HG03196 (cell line): ENCODE results near the gene HOXA11.

Experiments used
- ATAC-seq: cut with Tn5 transposase; IDR thresholded peaks from one replicate; pipeline ENCODE4 v1.9.1; 2021; ENCODE audit not compliant: unreplicated experiment

The HOXA11 gene

GRCh38 chr7:27138472-27138871 is 46.6 kb downstream of the HOXA11 start:
- no peak for ATAC-seq

- no peak for ATAC-seq
Measured at GRCh38 chr7:27137640-27138315, 47.3 kb downstream of the HOXA11 start.

- ATAC-seq = no peak
Measured at GRCh38 chr7:27134392-27134791, 50.6 kb downstream of the HOXA11 start.

- ATAC-seq = no peak
Measured at GRCh38 chr7:27133409-27134231, 51.4 kb downstream of the HOXA11 start.

GRCh38 chr7:27132978-27133377 is 52.1 kb downstream of the HOXA11 start:
- ATAC-seq = no peak

- no peak for ATAC-seq
Measured at GRCh38 chr7:27132214-27132613, 52.8 kb downstream of the HOXA11 start.

GRCh38 chr7:27131390-27131819 is 53.6 kb downstream of the HOXA11 start:
- no peak for ATAC-seq
